SU-DHL-6 (cell line): ENCODE results near the gene AMACR.

Source experiments
- H2AFZ ChIP-seq: fragments of 200-600 bp; sonication (generic); 2 replicates; pipeline ENCODE4 v1.6.1; 2014; ENCODE audit warnings: low read depth, mild to moderate bottlenecking, moderate library complexity, mixed read lengths, antibody characterized with exemption, low read length; ENCODE audit not compliant: severe bottlenecking
- H3F3A ChIP-seq: fragments of 200-600 bp; shearing (Covaris generic); 2 replicates; pipeline ENCODE4 v1.6.0; 2016; ENCODE audit warnings: antibody characterized with exemption, mild to moderate bottlenecking; ENCODE audit not compliant: insufficient read depth
- H3K27ac ChIP-seq: fragments of 200-600 bp; sonication (generic); 2 replicates; pipeline ENCODE4 v1.5.1; 2016; ENCODE audit warnings: low read depth, mild to moderate bottlenecking, low read length, moderate library complexity, mixed read lengths
- H3K27me3 ChIP-seq: fragments of 200-600 bp; sonication (generic), shearing (Covaris generic); 2 replicates; pipeline ENCODE4 v1.6.0; 2014; ENCODE audit warnings: mild to moderate bottlenecking, low read length
- H3K36me3 ChIP-seq: fragments of 200-600 bp; sonication (generic); 2 replicates; pipeline ENCODE4 v1.6.1; 2014; ENCODE audit warnings: mild to moderate bottlenecking, low read length, mixed read lengths
- H3K4me2 ChIP-seq: fragments of 300-600, 200-600 bp; shearing (Covaris generic), sonication (generic); 2 replicates; pipeline ENCODE4 v1.6.0; 2014; ENCODE audit warnings: low read length, low read depth, mild to moderate bottlenecking; ENCODE audit not compliant: poor library complexity, severe bottlenecking
- H3K4me3 ChIP-seq: fragments of 200-600 bp; sonication (generic); 2 replicates; pipeline ENCODE4 v1.5.1; 2014; ENCODE audit warnings: antibody characterized with exemption, low read length, mild to moderate bottlenecking, mixed read lengths; ENCODE audit not compliant: insufficient read depth, poor library complexity, severe bottlenecking
- H3K79me2 ChIP-seq: fragments of 200-600 bp; sonication (generic); 2 replicates; pipeline ENCODE4 v1.6.1; 2014; ENCODE audit warnings: mild to moderate bottlenecking, low read length, moderate library complexity; ENCODE audit not compliant: insufficient read depth
- H3K9ac ChIP-seq: fragments of 200-600 bp; sonication (generic); 2 replicates; pipeline ENCODE4 v1.7.0; 2014; ENCODE audit warnings: mild to moderate bottlenecking, low read length
- H3K9me2 ChIP-seq: fragments of 200-600 bp; sonication (generic); replicated peaks from 2 replicates; pipeline ENCODE4 v1.6.1; 2014; ENCODE audit warnings: low read length; ENCODE audit not compliant: insufficient read depth
- H3K9me3 ChIP-seq: fragments of 200-600 bp; sonication (generic); 2 replicates; pipeline ENCODE4 v1.6.1; 2014; ENCODE audit warnings: low read length, mixed read lengths; ENCODE audit not compliant: insufficient read depth
- H4K20me1 ChIP-seq: fragments of 200-600 bp; sonication (generic); 2 replicates; pipeline ENCODE4 v1.6.1; 2014; ENCODE audit warnings: low read depth, mild to moderate bottlenecking, antibody characterized with exemption, low read length, moderate library complexity, mixed read lengths
- EZH2phosphoT487 ChIP-seq: fragments of 200-600 bp; sonication (generic), shearing (Covaris generic); conservative IDR thresholded peaks from 2 replicates; pipeline ENCODE4 v1.6.1; 2018; ENCODE audit warnings: mild to moderate bottlenecking, antibody characterized with exemption, low read length, moderate library complexity, mixed read lengths
- TF ChIP-seq, protein P1 (sequence below): fragments of 200-600 bp; sonication (generic); IDR thresholded peaks from one replicate; pipeline ENCODE4 v1.5.1; 2017; ENCODE audit warnings: antibody characterized with exemption, mild to moderate bottlenecking, low read length, moderate library complexity; ENCODE audit not compliant: insufficient read depth, poor library complexity, severe bottlenecking

AMACR gene

DNA sequence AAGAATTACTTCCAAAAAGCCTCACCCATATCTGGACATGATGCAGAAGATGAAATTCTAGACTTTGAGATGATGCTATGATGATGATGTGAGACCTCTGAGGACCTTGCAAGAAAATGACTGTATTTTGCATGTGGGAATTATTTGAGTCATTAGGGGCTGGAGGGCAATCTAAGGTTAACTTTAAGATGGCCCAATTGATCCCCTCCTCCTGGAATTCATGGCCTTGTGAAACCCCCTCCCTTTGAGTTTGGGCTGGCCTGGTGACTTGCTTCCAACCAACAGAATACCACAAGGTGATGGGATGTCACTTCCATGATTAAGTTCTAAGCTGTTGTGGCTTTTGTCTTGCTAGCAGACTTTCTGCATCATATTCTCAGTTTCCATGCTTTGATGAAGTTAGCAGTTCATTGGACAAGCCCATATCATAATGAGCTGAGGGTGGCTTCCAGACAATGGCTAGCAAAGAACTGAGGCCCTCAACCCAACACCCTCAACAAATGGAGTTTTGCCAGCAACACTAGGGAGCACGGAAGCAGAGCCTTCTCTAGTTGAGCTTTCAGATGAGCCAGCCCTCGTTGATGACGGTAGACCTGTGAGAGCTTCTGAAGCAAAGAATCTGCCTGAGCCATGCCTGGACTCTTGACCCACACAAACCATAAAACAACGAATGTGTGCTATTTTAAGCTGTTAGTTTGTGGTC lies 7.4 kb upstream of the AMACR start:
- Histone ChIP-seq H3K79me2 (no peaks in the 10 kb centered on the region), H2AFZ (no peak overlapping the region), H4K20me1 (no peaks in the 10 kb centered on the region), H3K27ac (no peak overlapping the region), H3K27me3 (no peaks in the 10 kb centered on the region), H3K36me3 (no peaks in the 10 kb centered on the region), H3F3A (no peaks in the 10 kb centered on the region), H3K4me3 (no peak overlapping the region), H3K9ac (no peak overlapping the region), H3K9me3 (no peaks in the 10 kb centered on the region), H3K9me2 (no peaks in the 10 kb centered on the region), H3K4me2 (no peak overlapping the region)
- TF ChIP-seq, protein P1, sequence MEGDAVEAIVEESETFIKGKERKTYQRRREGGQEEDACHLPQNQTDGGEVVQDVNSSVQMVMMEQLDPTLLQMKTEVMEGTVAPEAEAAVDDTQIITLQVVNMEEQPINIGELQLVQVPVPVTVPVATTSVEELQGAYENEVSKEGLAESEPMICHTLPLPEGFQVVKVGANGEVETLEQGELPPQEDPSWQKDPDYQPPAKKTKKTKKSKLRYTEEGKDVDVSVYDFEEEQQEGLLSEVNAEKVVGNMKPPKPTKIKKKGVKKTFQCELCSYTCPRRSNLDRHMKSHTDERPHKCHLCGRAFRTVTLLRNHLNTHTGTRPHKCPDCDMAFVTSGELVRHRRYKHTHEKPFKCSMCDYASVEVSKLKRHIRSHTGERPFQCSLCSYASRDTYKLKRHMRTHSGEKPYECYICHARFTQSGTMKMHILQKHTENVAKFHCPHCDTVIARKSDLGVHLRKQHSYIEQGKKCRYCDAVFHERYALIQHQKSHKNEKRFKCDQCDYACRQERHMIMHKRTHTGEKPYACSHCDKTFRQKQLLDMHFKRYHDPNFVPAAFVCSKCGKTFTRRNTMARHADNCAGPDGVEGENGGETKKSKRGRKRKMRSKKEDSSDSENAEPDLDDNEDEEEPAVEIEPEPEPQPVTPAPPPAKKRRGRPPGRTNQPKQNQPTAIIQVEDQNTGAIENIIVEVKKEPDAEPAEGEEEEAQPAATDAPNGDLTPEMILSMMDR, result no peak
- no peak for TF ChIP-seq EZH2phosphoT487

DNA sequence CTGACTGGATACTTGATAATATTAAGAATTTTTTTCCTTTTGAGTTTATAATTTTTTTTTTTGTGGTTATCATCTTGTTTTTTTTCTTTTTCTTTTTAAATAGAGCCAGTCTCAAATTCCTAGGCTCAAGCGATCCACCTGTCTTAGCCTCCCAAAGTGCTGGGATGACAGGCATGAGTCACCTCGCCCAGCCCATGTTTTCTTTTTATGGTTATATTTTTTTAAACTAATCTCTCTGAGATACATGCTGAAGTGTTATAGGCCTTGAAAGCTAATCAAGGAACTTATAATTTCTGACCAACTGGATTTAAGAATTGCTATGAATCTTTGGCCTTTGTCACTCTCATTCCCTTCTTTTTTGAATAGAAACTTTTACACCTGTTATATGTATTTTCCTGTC lies 6.8 kb upstream of the AMACR start:
- TF ChIP-seq EZH2phosphoT487, result no peak
- TF ChIP-seq, protein P1, result no peak
- Histone ChIP-seq H2AFZ (no peak overlapping the region), H3K27me3 (no peaks in the 10 kb centered on the region), H3K9ac (no peak overlapping the region), H3K27ac (no peak overlapping the region), H3K4me3 (no peak overlapping the region), H3K9me3 (no peaks in the 10 kb centered on the region), H3F3A (0 out of 2 replicates have a peak, but pooled peaks cover under 1% of the 10 kb centered on the region), H3K9me2 (no peaks in the 10 kb centered on the region), H4K20me1 (no peaks in the 10 kb centered on the region), H3K4me2 (no peak overlapping the region), H3K36me3 (no peaks in the 10 kb centered on the region), H3K79me2 (no peaks in the 10 kb centered on the region)

DNA sequence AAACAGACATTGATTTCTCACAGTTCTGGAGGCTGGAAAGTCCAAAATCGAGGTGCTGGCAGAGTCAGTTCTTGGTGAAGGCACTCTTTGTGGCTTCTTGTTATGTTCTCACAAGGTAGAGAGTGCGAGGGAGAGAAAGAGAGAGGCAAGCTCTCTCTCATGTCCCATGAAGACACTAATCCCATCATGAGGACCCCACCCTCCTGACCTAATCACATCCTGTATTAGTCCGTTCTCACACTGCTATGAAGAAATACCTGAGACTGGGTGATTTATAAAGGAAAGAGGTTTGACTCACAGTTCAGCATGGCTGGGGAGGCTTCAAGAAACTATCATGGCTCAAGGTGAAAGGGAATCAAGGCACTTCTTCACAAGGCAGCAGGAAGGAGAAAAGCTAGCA lies 5.7 kb upstream of the AMACR start:
- Histone ChIP-seq H3K9ac (no peak overlapping the region), H2AFZ (no peak overlapping the region), H3K9me3 (no peaks in the 10 kb centered on the region), H4K20me1 (no peaks in the 10 kb centered on the region), H3K4me2 (no peak overlapping the region), H3F3A (peaks cover 11% of the 10 kb centered on the region; the same call in 1 of the 2 replicates), H3K27ac (no peak overlapping the region), H3K4me3 (no peak overlapping the region), H3K9me2 (no peaks in the 10 kb centered on the region), H3K36me3 (no peaks in the 10 kb centered on the region), H3K79me2 (no peaks in the 10 kb centered on the region), H3K27me3 (no peaks in the 10 kb centered on the region)
- TF ChIP-seq, protein P1, result no peak
- TF ChIP-seq EZH2phosphoT487, result no peak
